22Rv1 (cell line): Measurements from ENCODE around the gene E2F1.
A peak's percentile ranks its signal among the peaks of the same experiment; 100 is the strongest.

Experiments used
- H3K27ac ChIP-seq: fragments of 450-650 bp; 2 replicates; pipeline ENCODE4 v1.5.1; 2017
- ZFX ChIP-seq: fragments of 450-650 bp; IDR thresholded peaks from 2 replicates; pipeline ENCODE4 v1.6.1; 2017; ENCODE audit warnings: antibody characterized with exemption, borderline replicate concordance
- TF ChIP-seq, protein P1 (sequence below): fragments of 450-650 bp; IDR thresholded peaks from 2 replicates; pipeline ENCODE4 v1.5.1; 2017; ENCODE audit warnings: mild to moderate bottlenecking

E2F1 gene

DNA sequence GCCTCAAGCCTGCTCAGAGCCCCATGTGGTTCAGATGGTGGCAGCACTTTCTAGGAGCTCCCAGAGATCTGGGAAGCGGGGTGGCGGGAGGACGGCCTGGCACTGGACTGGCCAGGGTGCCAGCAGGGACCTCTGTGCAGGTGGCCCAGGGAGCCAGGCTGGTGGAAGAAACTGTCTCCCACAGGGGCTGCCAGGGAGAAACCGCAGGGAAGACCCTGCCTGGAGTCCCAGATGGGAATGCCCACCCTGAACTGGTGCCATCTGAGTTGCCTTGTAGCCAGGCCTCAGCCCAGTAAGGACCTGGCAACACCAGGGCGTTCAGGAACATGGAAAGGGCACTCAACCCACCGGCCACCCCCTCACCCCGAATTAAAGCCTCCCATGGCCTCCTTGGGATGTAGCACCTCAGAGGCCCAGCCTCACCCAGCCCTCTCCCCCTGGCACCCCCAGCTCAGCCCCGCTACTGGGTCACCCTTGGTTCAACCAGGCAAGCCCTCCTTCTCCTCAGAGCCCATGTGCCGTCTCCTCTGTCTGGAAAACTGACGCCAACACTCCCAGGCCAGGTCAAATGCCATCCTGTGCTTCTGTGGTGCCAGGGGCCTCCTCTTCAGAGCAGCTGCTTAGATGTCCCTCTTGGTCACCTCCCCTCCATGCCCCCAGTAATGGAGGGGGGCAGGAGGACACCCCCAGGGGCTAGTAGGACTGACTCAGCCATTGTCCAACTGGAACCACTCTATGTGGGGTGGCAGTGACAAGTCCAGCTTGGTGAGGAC lies 30.0 kb downstream of the E2F1 start:
- TF ChIP-seq ZFX = no peak
- TF ChIP-seq, protein P1, sequence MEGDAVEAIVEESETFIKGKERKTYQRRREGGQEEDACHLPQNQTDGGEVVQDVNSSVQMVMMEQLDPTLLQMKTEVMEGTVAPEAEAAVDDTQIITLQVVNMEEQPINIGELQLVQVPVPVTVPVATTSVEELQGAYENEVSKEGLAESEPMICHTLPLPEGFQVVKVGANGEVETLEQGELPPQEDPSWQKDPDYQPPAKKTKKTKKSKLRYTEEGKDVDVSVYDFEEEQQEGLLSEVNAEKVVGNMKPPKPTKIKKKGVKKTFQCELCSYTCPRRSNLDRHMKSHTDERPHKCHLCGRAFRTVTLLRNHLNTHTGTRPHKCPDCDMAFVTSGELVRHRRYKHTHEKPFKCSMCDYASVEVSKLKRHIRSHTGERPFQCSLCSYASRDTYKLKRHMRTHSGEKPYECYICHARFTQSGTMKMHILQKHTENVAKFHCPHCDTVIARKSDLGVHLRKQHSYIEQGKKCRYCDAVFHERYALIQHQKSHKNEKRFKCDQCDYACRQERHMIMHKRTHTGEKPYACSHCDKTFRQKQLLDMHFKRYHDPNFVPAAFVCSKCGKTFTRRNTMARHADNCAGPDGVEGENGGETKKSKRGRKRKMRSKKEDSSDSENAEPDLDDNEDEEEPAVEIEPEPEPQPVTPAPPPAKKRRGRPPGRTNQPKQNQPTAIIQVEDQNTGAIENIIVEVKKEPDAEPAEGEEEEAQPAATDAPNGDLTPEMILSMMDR = no peak
- H3K27ac ChIP-seq = no peak overlapping the region

DNA sequence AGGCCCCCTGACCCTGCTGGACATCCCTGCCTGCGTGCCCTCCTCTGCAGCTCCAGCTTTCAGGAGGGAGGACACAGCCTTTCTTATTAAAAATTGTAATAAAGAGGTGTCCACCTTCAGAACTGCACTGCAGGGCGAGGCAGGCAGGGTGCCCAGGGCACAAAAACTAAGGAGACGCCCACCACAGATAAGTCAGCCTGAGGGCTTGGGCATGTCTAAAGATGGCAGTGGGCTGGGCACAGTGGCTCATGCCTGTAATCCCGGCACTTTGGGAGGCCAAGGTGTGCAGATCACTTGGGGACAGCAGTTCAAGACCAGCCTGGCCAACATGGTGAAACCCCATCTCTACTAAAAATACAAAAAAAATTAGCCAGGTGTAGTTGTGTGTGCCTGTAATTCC lies 31.0 kb downstream of the E2F1 start:
- TF ChIP-seq ZFX = no peak
- TF ChIP-seq, protein P1 = no peak
- H3K27ac ChIP-seq = peak overlapping the region; percentile 90; the same call in 1 of the 2 replicates

DNA sequence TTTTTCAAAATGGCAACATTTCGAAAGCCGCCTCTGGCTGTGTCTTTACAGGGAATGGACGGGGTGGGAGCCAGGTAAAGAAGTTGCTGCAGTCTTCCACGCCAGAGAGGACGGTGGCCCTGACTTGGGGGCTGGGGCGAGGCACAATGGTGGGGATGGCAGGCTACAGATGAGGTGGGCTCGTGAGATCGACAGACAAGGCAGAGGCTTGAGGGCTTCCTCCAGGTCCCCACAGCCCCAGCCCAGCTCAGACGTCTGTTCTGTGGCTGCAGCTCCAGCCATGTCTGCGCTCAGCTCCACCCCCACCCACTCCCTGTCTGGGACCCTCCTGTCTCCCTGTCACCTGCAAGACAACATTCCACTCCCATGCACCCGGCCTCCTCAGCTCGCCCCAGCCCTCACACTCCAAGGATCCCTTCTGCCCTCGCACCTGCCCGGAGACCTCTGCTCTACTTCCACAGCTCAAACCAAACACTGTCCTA lies 31.5 kb downstream of the E2F1 start:
- TF ChIP-seq ZFX = no peak
- TF ChIP-seq, protein P1 = no peak
- H3K27ac ChIP-seq = peak overlapping the region; percentile 90

DNA sequence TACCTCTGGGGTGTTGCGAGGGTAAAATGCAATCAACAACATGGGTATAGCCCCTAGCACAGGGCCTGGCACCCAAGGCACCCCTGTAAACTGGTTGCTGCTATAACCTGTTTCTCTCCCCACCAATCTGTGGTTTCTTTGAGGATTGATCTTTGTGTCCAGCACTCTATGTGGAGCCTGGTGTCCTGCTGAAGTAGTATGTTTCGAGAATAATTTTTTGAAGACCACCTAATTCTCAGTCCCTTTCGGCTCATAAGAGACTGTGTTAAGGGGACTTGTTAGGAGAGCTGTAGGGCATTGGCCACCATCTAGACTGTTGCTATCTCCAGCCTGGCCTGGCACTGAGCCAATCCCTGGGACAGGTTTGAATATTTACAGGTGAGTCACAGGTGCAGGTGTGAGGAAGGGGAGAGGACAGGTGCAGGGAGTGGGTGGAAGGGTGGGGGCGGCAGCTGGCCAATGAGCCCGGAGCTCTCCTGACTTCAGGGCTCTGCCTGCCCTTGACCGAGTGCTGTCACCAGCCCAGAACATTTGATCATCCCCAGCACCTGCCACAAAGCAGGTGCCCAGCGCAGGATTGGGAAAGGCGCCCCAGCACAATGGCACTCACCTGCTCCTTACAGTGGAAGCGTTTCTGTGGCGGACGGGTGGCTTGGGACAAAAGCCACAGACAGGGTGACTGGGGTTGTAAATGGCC lies 32.1 kb downstream of the E2F1 start:
- H3K27ac ChIP-seq = peak overlapping the region; percentile 90
- no peak for TF ChIP-seq ZFX
- TF ChIP-seq, protein P1 = no peak

DNA sequence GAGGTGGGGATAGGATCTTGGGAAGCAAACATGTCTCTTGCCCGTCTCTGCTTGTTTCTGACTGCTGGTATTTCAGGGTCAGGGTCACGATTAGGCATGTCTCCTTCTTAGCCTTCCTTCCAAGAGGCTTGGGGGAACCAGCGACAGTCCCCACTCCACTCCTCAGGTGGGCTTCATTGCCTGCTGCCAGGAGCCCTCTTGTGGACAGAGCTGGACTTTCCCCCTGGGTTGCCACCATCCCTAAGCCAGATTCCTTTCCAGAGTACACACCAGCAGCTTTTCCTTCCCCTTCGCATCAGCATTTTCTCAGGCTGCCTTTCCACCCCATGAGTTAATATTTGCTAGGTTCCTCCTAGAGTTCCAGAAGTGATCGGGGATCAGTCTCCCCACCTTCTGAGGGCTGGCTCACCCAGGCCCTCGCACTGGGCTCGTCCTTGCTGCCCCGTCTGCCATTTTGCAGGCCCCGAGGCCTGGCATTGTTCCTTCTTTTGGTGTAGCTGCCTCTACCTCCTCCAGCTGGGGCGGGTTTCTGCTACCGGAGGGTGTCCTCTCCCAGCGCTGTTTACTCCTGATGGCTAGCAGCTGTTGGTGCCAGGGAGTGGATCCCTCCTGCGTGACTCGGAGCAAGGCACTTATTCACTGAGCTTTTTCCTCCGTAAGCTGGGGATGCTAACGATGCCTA lies 32.8 kb downstream of the E2F1 start:
- TF ChIP-seq, protein P1 = peak; percentile 81
- no peak for TF ChIP-seq ZFX
- H3K27ac ChIP-seq = peak overlapping the region; percentile 90

DNA sequence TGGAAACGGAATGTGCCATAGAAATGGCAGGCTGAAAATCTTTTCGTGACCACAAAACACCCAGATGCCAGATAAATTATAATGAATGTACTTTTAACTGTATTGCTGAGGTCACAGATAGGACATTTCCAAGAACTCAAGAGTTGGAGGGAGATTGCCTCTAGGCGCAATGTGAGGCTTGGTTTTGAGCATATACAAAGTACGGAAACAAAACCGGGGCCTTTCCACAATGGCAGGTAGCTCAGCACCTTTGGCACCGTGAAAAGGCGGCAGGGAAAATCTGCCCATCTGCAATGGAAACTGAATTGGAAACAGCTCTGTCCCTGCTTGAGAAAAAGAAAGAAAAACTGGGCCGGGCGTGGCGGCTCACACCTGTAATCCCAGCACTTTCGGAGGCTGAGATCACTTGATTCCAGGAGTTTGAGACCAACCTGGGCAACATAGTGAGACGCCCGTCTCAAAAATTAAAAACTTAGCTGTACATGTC lies 34.6 kb downstream of the E2F1 start:
- peak overlapping the region; percentile 90 for H3K27ac ChIP-seq
- no peak for TF ChIP-seq ZFX
- TF ChIP-seq, protein P1 = no peak
